ENCODE data around the gene KDM4C. TPM values are rescaled to one million over a fixed set of nuclear protein-coding genes. Genes with fewer than 3 reads are reported as not detected.

The KDM4C gene
- total and polyA plus RNA-seq, 2 experiments from 2014 or later: 14.3 to 20.6 TPM

- Histone ChIP-seq H3K4me1 (ENCODE audit: insufficient read depth) (peaks cover 17% of the 10 kb centered on the region), H3K27ac (no peak overlapping the region), H3K9me3 (ENCODE audit: low read depth) (no peaks in the 10 kb centered on the region), H3K4me3 (no peak overlapping the region), H3K9me2 (ENCODE audit: insufficient read depth) (no peaks in the 10 kb centered on the region), H3K9ac (no peak overlapping the region), H3K79me2 (ENCODE audit: insufficient read depth) (no peaks in the 10 kb centered on the region), H3F3A (ENCODE audit: insufficient read depth) (peaks cover 13% of the 10 kb centered on the region; the same call in 1 of the 2 replicates), H2AFZ (no peak overlapping the region), H4K20me1 (ENCODE audit: insufficient read depth) (no peaks in the 10 kb centered on the region), H3K36me3 (ENCODE audit: low read depth) (peaks cover 3% of the 10 kb centered on the region), H3K4me2 (ENCODE audit: unreplicated experiment) (no peak overlapping the region), H3K27me3 (replicated peaks; ENCODE audit: insufficient read depth) (no peaks in the 10 kb centered on the region)
- TF ChIP-seq EZH2phosphoT487 (IDR thresholded peaks at IDR 0.05; ENCODE audit: insufficient read depth, low read depth) (no peak), EZH2 (IDR thresholded peaks at IDR 0.05; ENCODE audit: insufficient read depth, poor library complexity, severe bottlenecking) (no peak)
- in situ Hi-C loops (cut with MboI): no loop called here
- DNase-seq: no peak
- WGBS, 2 experiments (ENCODE audit: low coverage in 1 of 2, low lambda C conversion rate in 2 of 2, missing lambda C conversion rate in 2 of 2): 95 to 99% methylated on average over 7 of the region's 7 CpGs
These were observed 416.5 kb downstream of the KDM4C start for GRCh38 chr9:7174301-7174700.

GRCh38 chr9:7174884-7175283 lies 417.1 kb downstream of the KDM4C start:
- Histone ChIP-seq H2AFZ (no peak overlapping the region), H3K27me3 (replicated peaks; ENCODE audit: insufficient read depth) (no peaks in the 10 kb centered on the region), H3K27ac (no peak overlapping the region), H3K4me3 (no peak overlapping the region), H3K9me2 (ENCODE audit: insufficient read depth) (no peaks in the 10 kb centered on the region), H3K9ac (no peak overlapping the region), H3K4me2 (ENCODE audit: unreplicated experiment) (no peak overlapping the region), H3F3A (ENCODE audit: insufficient read depth) (peaks cover 13% of the 10 kb centered on the region; the same call in 1 of the 2 replicates), H3K4me1 (ENCODE audit: insufficient read depth) (peaks cover 15% of the 10 kb centered on the region), H3K79me2 (ENCODE audit: insufficient read depth) (no peaks in the 10 kb centered on the region), H4K20me1 (ENCODE audit: insufficient read depth) (no peaks in the 10 kb centered on the region), H3K9me3 (ENCODE audit: low read depth) (no peaks in the 10 kb centered on the region), H3K36me3 (ENCODE audit: low read depth) (peaks cover 2% of the 10 kb centered on the region)
- 97 to 100% methylated on average over 8 of the region's 8 CpGs for WGBS, 2 experiments (ENCODE audit: low coverage in 1 of 2, low lambda C conversion rate in 2 of 2, missing lambda C conversion rate in 2 of 2)
- no peak for DNase-seq
- in situ Hi-C loops (cut with MboI): no loop called here
- TF ChIP-seq EZH2 (IDR thresholded peaks at IDR 0.05; ENCODE audit: insufficient read depth, poor library complexity, severe bottlenecking): no peak
- TF ChIP-seq EZH2phosphoT487 (IDR thresholded peaks at IDR 0.05; ENCODE audit: insufficient read depth, low read depth): no peak

DNA sequence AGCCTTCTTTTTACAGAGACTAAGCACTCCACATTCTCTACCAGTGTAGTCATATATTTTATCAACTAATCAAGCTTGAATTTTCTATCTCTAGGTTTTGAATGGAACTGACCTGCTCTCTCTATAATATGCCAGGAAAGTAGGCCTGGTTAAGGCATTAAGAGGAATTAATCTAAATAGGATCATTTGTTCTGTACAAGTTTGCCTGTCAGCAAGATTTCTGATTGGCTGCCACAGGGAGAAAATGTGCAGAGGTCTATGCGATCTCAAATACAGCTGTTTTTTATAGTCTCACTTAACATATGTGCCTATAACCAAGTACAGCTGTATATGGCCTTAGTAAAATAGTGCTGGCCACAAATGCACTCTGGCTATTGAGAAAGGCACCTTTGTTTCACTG lies 418.8 kb downstream of the KDM4C start:
- WGBS, 2 experiments (ENCODE audit: low coverage in 1 of 2, low lambda C conversion rate in 2 of 2, missing lambda C conversion rate in 2 of 2): 39 to 59% methylated on average over 1 of the region's 1 CpG
- no peaks in the 10 kb centered on the region; the same call in 1 of the 2 replicates for H3K36me3 ChIP-seq (ENCODE audit: low read depth)
- DNase-seq: no peak
- H3K9ac ChIP-seq: no peak overlapping the region
- TF ChIP-seq EZH2phosphoT487 (IDR thresholded peaks at IDR 0.05; ENCODE audit: insufficient read depth, low read depth) (no peak), EZH2 (IDR thresholded peaks at IDR 0.05; ENCODE audit: insufficient read depth, poor library complexity, severe bottlenecking) (no peak)
- H3K4me3 ChIP-seq: no peak overlapping the region
- no peaks in the 10 kb centered on the region for H3K27me3 ChIP-seq (replicated peaks; ENCODE audit: insufficient read depth)
- H3K4me2 ChIP-seq (ENCODE audit: unreplicated experiment): no peak overlapping the region
- in situ Hi-C loops (cut with MboI): no loop called here
- peaks cover 13% of the 10 kb centered on the region; the same call in 1 of the 2 replicates for H3F3A ChIP-seq (ENCODE audit: insufficient read depth)
- H3K79me2 ChIP-seq (ENCODE audit: insufficient read depth): no peaks in the 10 kb centered on the region
- no peaks in the 10 kb centered on the region for H3K9me2 ChIP-seq (ENCODE audit: insufficient read depth)
- H3K27ac ChIP-seq: no peak overlapping the region
- H2AFZ ChIP-seq: no peak overlapping the region
- H3K9me3 ChIP-seq (ENCODE audit: low read depth): no peaks in the 10 kb centered on the region
- no peaks in the 10 kb centered on the region for H4K20me1 ChIP-seq (ENCODE audit: insufficient read depth)
- peaks cover 12% of the 10 kb centered on the region for H3K4me1 ChIP-seq (ENCODE audit: insufficient read depth)

- in situ Hi-C loops (cut with MboI): no loop called here
- Histone ChIP-seq H3K4me1 (ENCODE audit: insufficient read depth) (peaks cover 8% of the 10 kb centered on the region), H3K4me2 (ENCODE audit: unreplicated experiment) (no peak overlapping the region), H3K9me3 (ENCODE audit: low read depth) (no peaks in the 10 kb centered on the region), H3K79me2 (ENCODE audit: insufficient read depth) (no peaks in the 10 kb centered on the region), H3K36me3 (ENCODE audit: low read depth) (no peaks in the 10 kb centered on the region; the same call in 1 of the 2 replicates), H3K27ac (no peak overlapping the region), H3K4me3 (no peak overlapping the region), H3K9me2 (ENCODE audit: insufficient read depth) (no peaks in the 10 kb centered on the region), H4K20me1 (ENCODE audit: insufficient read depth) (no peaks in the 10 kb centered on the region), H2AFZ (no peak overlapping the region), H3K27me3 (replicated peaks; ENCODE audit: insufficient read depth) (no peaks in the 10 kb centered on the region), H3K9ac (no peak overlapping the region), H3F3A (ENCODE audit: insufficient read depth) (peaks cover 7% of the 10 kb centered on the region; the same call in 1 of the 2 replicates)
- WGBS, 2 experiments (ENCODE audit: low coverage in 1 of 2, low lambda C conversion rate in 2 of 2, missing lambda C conversion rate in 2 of 2): 97 to 99% methylated on average over 3 of the region's 3 CpGs
- no peak for DNase-seq
- TF ChIP-seq EZH2 (IDR thresholded peaks at IDR 0.05; ENCODE audit: insufficient read depth, poor library complexity, severe bottlenecking) (no peak), EZH2phosphoT487 (IDR thresholded peaks at IDR 0.05; ENCODE audit: insufficient read depth, low read depth) (no peak)
These were observed 419.6 kb downstream of the KDM4C start for GRCh38 chr9:7177383-7177782.

DNA sequence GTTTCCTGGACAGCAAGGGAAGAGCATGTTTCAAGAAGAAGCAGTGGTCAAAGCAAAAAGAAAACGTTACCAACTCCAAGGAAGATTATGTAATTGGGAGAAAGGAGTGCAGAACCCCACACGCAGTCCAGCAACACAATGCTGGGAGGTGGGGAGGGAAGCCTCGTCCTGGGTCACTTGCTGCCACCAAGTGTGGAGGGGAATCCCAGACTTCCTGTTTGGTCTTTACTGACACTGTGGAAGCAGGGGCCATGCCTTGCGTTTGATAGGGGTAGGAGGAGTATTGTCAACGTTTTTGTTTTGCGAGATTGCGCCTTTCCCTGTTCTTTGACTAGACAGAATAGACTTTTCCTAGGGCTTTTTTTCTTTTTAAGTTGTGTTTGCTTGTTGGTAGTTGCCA lies 421.0 kb downstream of the KDM4C start:
- Histone ChIP-seq H3K9ac (no peak overlapping the region), H3K27me3 (replicated peaks; ENCODE audit: insufficient read depth) (no peaks in the 10 kb centered on the region), H3K9me3 (ENCODE audit: low read depth) (no peaks in the 10 kb centered on the region), H2AFZ (no peak overlapping the region), H3K9me2 (ENCODE audit: insufficient read depth) (no peaks in the 10 kb centered on the region), H3F3A (ENCODE audit: insufficient read depth) (no peaks in the 10 kb centered on the region), H3K27ac (no peak overlapping the region), H3K36me3 (ENCODE audit: low read depth) (no peaks in the 10 kb centered on the region; the same call in 1 of the 2 replicates), H4K20me1 (ENCODE audit: insufficient read depth) (no peaks in the 10 kb centered on the region), H3K4me3 (no peak overlapping the region), H3K4me2 (ENCODE audit: unreplicated experiment) (no peak overlapping the region), H3K4me1 (ENCODE audit: insufficient read depth) (no peaks in the 10 kb centered on the region), H3K79me2 (ENCODE audit: insufficient read depth) (no peaks in the 10 kb centered on the region)
- in situ Hi-C loops (cut with MboI): no loop called here
- WGBS, 2 experiments (ENCODE audit: low coverage in 1 of 2, low lambda C conversion rate in 2 of 2, missing lambda C conversion rate in 2 of 2): 80 to 85% methylated on average over 7 of the region's 7 CpGs
- no peak for TF ChIP-seq EZH2phosphoT487 (IDR thresholded peaks at IDR 0.05; ENCODE audit: insufficient read depth, low read depth)
- TF ChIP-seq EZH2 (IDR thresholded peaks at IDR 0.05; ENCODE audit: insufficient read depth, poor library complexity, severe bottlenecking): no peak
- no peak for DNase-seq
